ENCODE results near the gene VAPB. TPM values are rescaled to one million over a fixed set of nuclear protein-coding genes. Genes with fewer than 3 reads are reported as not detected.

VAPB gene
- total RNA-seq, 6 experiments from 2014 or later, result 48.9 to 57.4 (median 54.5) TPM

DNA sequence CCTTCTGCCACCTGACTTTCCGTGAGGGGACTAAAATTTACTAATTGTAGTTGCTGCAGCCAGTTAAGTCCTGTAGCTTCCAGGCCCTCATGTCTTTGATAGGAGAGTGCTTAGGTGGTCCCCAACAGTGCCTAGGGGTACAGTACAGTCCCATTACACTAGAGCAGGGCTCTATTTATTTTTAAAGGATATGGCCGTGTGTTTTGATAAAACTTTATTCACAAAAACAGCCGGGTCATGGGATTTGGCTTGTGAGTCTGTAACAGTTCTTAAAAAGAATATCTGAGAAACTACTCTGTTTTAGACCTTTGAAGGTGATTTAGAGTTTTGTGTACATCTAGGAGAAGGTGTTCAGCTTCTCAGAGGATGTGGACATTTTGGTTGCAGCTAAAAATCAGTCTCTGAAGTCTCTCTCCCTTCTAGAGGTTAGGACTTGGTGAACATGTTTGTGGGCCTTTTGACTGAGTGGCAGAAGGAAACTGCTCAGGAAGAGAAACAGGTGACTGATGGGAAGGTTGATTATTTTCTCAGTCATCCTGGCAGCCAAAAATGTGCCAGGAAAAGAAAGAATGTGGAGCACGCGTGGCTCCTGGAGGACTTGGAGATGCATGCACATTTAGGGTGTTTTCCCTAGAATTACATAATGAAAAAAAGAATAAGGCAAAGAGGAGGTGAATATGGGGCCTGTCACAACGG is 57.4 kb downstream of the VAPB start:
- H3K27ac Mint-ChIP-seq, result peak overlapping the region; percentile 16; the same call in 1 of the 2 replicates
- H3K27me3 Mint-ChIP-seq (ENCODE audit: insufficient read depth), result peaks cover 1% of the 10 kb centered on the region; the same call in 1 of the 2 replicates
- TF ChIP-seq, protein P1, sequence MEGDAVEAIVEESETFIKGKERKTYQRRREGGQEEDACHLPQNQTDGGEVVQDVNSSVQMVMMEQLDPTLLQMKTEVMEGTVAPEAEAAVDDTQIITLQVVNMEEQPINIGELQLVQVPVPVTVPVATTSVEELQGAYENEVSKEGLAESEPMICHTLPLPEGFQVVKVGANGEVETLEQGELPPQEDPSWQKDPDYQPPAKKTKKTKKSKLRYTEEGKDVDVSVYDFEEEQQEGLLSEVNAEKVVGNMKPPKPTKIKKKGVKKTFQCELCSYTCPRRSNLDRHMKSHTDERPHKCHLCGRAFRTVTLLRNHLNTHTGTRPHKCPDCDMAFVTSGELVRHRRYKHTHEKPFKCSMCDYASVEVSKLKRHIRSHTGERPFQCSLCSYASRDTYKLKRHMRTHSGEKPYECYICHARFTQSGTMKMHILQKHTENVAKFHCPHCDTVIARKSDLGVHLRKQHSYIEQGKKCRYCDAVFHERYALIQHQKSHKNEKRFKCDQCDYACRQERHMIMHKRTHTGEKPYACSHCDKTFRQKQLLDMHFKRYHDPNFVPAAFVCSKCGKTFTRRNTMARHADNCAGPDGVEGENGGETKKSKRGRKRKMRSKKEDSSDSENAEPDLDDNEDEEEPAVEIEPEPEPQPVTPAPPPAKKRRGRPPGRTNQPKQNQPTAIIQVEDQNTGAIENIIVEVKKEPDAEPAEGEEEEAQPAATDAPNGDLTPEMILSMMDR (IDR thresholded peaks at IDR 0.05), result no peak
- peaks cover 18% of the 10 kb centered on the region for H3K36me3 Mint-ChIP-seq (ENCODE audit: low read depth)
- peaks cover 27% of the 10 kb centered on the region for H3K4me1 Mint-ChIP-seq (ENCODE audit: low read depth)
- no peak for DNase-seq
- no peaks in the 10 kb centered on the region for H3K9me3 Mint-ChIP-seq
- no peak overlapping the region for H3K4me3 Mint-ChIP-seq

DNA sequence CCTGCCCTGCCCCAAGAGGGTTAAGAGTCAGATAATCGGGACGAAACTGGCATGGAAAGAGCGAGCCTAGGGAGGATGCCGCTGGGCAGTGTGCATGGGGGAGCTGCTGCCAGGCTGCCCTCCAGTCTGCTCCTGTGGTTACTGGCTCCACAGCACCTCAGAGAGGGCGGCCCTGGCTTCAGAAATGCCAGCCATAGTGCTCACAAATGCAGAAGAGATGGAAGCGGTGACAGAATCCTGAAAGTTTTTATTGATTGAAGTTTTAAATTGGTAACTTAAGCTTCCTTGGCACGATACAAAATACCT is 57.9 kb downstream of the VAPB start:
- Mint-ChIP-seq H3K9me3 (no peaks in the 10 kb centered on the region), H3K4me1 (ENCODE audit: low read depth) (peaks cover 27% of the 10 kb centered on the region), H3K4me3 (no peak overlapping the region), H3K36me3 (ENCODE audit: low read depth) (peaks cover 18% of the 10 kb centered on the region), H3K27ac (peak overlapping the region; percentile 16; the same call in 1 of the 2 replicates), H3K27me3 (ENCODE audit: insufficient read depth) (peaks cover 1% of the 10 kb centered on the region; the same call in 1 of the 2 replicates)
- no peak for DNase-seq
- TF ChIP-seq, protein P1 (IDR thresholded peaks at IDR 0.05), result no peak

DNA sequence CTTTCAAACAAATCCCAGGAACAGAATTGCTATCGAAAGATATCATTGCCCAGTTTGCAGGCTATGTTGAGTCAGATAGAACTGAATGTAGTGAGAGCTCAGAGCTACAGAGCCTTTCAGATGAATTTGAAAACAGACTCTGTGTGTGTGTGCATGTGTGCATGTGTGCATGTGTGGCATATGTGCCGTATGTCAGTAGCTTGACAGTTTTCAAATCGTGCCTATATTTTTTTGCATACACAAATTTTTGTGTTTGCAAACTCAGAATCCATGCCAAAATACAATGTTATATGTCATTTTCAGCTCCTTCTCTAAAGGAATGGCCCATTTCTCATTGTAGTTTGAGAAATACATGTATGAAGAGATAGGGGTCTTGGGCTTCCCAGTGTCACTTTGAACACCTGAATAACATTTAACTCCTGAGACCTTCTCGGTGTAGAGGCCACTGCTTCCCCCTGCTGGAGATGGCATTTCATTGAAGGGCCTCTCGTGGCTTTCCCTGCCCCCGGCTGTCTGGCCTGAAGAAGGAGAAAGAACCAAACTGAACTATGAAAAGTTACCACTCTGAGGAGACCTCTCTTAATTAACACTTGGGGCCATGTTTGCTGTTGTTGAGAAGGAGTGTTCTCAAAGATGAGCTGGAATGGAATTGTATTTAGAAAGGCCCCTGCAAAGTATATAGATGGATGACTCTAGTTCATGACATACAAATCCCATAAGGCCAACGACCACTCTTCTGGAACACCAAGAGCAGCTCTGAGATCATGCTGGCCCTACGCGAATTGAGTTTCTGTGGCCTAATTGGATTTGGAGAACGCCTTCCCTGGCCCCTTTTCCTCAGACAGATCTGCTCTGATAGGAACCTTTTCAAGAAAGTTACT is 58.7 kb downstream of the VAPB start:
- H3K27ac Mint-ChIP-seq, result peak overlapping the region; percentile 26; the same call in 1 of the 2 replicates
- H3K9me3 Mint-ChIP-seq, result no peaks in the 10 kb centered on the region
- no peak overlapping the region for H3K4me3 Mint-ChIP-seq
- peaks cover 25% of the 10 kb centered on the region for H3K36me3 Mint-ChIP-seq (ENCODE audit: low read depth)
- peaks cover 1% of the 10 kb centered on the region; the same call in 1 of the 2 replicates for H3K27me3 Mint-ChIP-seq (ENCODE audit: insufficient read depth)
- TF ChIP-seq, protein P1 (IDR thresholded peaks at IDR 0.05), result peak; percentile 81
- H3K4me1 Mint-ChIP-seq (ENCODE audit: low read depth), result peaks cover 27% of the 10 kb centered on the region
- peak; percentile 32 for DNase-seq

DNA sequence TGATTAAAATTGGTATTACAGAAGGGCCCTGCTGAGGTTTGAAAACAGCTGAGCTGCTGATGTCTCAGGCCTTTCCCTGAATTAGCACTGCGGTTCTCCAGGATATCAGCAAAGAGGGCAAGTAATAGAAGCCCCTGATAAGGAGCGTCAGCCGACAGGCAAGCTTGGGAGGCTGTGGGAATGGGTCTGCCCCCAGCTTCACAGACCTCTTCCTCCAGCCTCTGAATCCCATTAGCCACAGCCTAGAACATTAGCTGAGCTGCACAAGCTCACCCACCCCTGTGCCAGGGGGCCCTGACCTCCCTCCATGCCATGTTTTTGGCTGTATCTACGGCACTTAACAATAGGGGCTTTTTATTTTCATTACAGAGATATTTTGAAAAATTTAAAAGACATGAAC is 59.9 kb downstream of the VAPB start:
- Mint-ChIP-seq H3K4me1 (ENCODE audit: low read depth) (peaks cover 27% of the 10 kb centered on the region), H3K27me3 (ENCODE audit: insufficient read depth) (peaks cover 1% of the 10 kb centered on the region; the same call in 1 of the 2 replicates), H3K27ac (peak overlapping the region; percentile 42), H3K9me3 (peaks cover 2% of the 10 kb centered on the region), H3K36me3 (ENCODE audit: low read depth) (peaks cover 26% of the 10 kb centered on the region), H3K4me3 (peak overlapping the region; percentile 21; the same call in 1 of the 2 replicates)
- no peak for DNase-seq
- TF ChIP-seq, protein P1 (IDR thresholded peaks at IDR 0.05), result no peak

DNA sequence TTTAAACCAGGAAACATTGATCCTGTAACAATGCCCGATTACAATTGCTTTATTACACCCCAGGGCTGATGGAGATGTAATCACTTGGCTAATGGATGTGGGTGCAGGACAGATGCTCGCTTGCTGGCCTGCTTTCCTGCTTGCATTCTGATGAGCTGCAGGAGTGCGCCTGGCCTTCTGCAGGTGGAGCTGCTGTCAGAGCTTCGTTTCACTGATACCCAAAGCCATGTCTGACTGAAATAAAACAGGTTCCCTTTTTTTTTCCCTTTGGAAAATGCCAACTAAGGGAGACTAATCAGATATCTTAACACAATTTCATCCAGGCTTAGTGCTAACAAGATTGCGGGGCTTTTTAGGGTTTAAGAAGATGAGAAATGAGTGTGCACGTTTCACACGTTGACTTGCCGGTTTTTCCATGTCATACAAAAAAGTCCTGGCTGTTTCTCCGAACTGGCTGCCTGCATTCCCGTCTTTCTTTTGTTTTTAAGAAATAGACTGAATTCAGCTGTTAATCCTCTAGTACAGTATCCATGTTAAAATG is 60.7 kb downstream of the VAPB start:
- Mint-ChIP-seq H3K27me3 (ENCODE audit: insufficient read depth) (peaks cover 1% of the 10 kb centered on the region; the same call in 1 of the 2 replicates), H3K9me3 (peaks cover 9% of the 10 kb centered on the region), H3K27ac (peak overlapping the region; percentile 74), H3K4me1 (ENCODE audit: low read depth) (peaks cover 27% of the 10 kb centered on the region), H3K4me3 (peak overlapping the region; percentile 62), H3K36me3 (ENCODE audit: low read depth) (peaks cover 28% of the 10 kb centered on the region)
- TF ChIP-seq, protein P1 (IDR thresholded peaks at IDR 0.05), result no peak
- no peak for DNase-seq
